IPS-11a (cell line): ENCODE data around the gene XPR1.
"Not testable (repeated sequence)": the region's sequence is repeated elsewhere in the genome, so short reads cannot be mapped to it uniquely, and the experiment has no call there.

Experiments used
- H3K4me3 ChIP-seq: one replicate; pipeline ENCODE4 v1.5.1; 2013; ENCODE audit warnings: low read depth, low read length, control low read depth

The XPR1 gene

DNA sequence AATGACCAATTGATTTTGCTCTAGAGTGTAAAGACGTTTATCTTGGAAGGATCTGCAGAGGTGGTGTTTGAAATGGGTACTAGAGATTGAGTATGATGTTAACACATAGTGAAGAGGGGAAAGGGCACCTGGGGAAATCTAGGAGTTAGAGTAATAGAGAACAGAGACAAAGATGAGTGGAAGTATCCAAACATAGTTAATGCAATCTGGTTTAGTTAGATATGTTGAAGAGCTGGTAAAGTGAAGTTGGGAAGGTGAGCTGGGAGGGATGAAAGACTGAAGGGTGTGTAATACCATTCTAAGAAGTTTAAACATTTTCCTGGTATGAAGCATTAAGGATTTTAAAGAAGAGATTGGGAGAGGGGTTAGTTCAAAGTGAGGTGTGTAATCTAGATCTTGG, 11.0 kb downstream of the XPR1 start:
- no peak overlapping the region for H3K4me3 ChIP-seq

DNA sequence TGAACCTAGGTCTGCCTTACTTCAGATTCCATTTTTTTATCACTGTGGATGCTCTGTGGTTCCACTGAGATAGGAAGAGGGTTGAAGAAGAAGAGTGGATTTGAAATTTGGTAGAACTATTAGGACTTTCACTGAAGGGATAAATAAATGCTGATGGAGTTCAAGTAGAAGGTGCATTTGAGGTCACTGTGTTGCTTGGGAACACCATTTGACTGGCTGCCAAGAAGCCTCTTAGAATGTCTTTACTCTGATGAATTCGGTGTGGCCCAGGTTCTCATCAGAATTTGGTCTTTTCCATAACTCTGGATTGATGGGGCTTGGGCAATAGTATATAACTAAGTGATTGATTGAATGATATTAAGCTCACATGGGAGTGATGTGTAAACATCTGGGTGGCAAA, 11.9 kb downstream of the XPR1 start:
- H3K4me3 ChIP-seq = no peak overlapping the region

DNA sequence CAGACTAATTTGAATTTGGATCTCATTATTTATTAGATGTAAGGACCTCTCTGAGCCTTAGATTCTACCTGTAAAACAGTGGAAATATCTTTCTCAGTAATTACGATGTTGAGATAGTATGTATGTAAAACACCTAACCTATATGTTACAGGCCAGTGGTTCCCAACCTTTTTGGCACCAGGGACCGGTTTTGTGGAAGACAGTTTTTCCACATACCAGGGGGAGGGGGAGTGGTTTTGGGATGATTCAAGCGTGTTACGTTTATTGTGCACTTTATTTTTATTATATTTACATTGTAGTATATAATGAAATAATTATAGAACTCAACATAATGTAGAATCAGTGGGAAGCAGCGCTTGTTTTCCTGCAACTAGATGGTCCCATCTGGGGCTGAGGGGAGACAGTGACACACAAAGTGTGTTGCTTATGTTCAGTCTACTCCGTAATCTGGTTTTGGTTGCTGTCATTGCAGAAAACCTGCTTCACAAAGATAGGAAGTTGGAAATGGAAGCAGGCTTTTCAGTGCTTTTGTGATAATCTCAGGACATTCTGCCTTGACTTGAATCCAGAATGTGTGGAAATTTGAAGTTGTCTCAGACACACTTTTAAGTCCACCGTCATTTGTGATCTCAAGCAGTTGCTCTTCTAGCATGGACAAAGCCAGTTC, 12.8 kb downstream of the XPR1 start:
- H3K4me3 ChIP-seq = no peak overlapping the region

DNA sequence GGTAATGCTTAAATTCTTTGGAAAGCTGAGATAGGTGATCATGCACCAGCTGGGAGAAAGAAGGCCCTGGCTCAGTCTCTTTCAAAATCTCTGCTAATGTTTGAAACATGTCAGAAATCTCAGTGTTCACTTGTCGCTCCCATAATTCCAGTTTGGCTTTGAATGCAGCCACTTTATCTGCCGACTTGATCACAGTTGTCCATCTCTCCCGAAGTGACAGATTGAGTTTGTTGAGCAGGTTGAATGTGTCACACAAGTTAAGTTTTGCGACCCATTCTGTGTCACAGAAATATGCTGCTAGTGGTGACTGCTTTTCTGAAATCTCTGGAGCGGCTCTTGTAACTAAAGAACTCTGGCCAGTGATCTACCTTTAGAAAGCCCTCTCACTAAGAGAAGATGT, 13.4 kb downstream of the XPR1 start:
- H3K4me3 ChIP-seq = not testable (repeated sequence)

DNA sequence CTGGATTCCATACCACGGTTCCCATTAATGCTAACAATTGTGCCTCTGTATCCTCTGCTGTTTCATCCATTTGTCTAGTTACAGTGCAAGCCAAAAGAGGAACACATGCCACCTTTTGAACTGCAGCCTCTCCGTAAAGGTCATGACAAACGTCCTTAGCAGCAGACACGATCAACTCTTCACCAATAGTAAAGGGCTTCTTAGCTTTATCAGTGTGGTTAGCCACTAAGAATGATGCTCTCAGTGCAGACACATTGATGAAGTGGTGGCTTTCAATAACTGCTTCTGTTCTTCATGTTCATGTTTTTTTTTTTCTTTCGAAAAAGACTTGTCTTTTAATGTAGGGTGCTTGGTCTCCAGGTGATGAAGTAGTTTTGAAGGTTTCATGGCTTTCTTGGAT, 14.3 kb downstream of the XPR1 start:
- H3K4me3 ChIP-seq = no peak overlapping the region

DNA sequence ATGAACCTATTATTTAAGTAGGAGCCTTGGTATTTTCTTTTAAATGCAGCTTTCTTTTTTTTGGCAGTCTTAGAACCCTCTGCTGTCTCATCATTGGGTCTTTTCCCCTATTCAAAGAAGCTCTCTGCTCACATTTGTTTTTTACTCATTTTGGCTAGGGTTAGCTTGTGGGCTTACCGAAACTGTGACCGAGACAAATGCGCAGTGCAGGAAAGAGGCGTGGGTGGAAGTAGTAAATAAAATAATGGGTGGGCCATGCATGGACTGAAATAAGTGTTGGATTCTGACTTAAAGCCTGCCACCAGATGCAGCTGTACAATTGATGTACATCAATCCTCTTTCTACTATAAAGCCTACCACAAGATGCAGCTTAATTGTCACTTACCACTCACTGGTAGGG, 14.7 kb downstream of the XPR1 start:
- no peak overlapping the region for H3K4me3 ChIP-seq

DNA sequence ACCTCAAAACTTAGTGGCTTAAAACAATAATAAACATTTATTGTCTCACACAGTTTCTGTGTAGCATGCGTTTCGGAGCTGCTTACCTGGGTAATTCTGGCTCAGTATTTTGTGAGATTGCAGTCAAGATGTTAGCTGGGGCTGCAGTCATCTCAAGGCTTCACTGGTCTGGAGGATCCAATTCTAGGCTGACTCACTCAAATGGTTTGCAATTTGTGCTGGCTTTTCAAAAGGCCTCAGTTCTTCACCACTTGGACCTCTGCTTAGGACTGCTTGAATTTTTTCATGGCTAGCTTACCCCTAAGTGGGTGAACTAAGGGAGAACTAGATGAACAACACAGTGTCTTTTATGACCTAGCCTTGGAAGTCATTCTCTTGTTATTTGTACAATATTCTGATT, 21.0 kb downstream of the XPR1 start:
- H3K4me3 ChIP-seq = no peak overlapping the region

DNA sequence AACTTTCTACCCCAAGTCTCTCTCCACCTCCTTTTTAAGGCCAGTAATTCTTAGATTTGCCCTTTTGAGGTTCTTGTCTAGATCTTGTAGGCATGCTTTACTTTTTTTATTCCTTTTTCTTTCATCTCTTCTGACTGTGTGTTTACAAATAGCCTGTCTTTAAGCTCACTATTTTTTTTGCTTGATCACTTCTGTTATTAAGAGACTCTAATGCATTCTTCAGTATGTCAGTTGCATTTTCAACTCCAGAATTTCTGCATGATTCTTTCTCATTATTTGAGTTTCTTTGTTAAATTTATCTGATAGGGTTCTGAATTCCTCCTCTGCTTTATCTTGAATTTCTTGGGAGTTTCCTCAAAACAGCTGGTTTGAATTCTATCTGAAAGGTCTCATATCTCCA, 30.9 kb downstream of the XPR1 start:
- no peak overlapping the region for H3K4me3 ChIP-seq

DNA sequence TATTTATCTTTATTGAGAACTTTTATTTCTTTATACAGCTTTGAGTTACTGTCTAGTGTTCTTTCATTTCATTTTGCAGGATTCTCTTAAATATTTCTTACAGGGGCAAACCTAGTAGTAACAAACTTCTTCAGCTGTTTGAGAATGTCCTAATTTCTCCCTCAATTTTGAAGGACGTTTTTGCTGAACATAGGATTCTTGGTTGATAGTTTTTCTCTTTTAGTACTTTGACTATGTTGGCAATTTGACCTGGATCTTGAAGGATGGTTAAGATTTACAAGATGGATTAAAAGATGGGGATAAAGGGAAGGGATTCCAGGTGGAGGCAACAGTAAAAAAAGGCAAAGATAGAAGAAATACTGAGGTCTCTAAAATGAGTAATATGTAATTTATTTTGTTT, 38.9 kb downstream of the XPR1 start:
- H3K4me3 ChIP-seq = no peak overlapping the region

DNA sequence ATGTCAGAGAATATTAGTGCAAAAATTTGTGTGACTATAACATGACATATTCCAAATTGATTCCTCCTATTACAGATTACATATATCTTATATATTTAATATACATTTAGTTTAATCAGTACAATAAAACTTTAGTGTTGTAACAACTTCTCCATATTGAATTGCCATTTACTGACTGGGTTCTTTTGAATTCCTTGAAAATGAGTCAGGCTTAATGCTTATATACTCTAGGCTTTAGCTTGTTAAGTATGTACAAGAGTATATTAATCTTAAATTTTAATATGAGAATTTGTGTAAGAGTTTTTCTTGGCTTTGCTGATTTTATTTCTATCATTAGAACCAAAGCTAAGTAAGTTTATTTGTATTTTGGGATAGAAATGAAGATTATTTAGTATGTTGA, 40.3 kb downstream of the XPR1 start:
- H3K4me3 ChIP-seq = no peak overlapping the region

DNA sequence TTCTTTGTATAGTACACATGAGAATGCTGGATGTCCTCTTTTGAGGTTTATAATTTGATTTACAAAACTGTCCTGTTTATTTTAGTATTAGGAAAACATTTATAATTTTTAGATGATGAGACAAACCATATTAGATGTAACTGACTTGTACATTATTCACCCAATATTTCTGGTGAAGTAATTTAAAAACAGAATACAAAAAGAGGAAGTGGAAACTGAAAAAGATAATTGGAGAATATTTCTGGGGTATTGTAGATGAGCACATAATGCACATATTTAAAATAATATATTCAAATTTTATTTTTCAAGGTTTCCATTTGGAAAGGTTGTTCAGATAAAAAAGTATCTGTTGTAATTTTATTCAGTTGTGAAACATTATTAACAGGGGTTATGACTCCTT, 40.7 kb downstream of the XPR1 start:
- H3K4me3 ChIP-seq = no peak overlapping the region

DNA sequence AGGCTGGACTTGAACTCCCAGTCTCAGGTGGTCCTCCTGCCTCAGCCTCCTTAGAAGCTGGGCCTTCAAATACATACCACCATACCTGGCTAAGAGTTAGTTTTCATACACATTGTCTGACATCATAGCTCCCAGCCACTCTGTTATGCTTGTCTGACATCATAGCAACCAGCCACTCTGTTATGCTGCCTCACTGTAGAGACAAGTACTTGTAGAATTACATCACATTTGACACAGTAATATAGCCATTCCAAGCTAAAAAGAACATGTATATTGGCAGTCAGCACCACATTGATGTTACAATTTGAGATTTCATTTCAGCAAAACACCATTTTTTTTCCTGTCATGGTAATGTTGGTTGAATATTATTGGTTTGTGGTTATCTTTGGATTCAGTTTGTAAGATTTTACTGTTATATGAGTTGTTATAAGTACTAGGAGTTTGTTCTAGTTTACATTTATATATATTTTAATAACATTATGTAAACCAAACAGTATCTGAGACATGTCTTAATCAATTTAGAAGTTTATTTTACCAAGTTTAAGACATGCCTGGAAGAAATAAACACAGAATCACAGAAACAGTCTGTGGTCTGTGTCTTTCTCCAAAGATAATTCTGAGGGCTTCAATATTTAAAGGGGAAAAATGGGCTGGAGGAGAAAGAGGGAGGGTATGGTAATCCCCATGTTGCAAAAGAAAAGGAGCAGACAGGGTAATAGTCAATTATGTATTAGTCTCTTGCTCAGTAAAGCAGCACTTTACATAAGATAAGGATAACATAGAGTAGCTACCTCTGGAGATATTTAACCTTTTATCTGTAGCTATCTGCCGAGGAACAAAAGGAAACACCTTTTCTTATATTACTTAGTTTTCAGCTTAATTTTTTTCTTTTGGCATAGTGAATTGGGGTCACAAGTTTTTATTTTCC, 43.0 kb downstream of the XPR1 start:
- H3K4me3 ChIP-seq = no peak overlapping the region

DNA sequence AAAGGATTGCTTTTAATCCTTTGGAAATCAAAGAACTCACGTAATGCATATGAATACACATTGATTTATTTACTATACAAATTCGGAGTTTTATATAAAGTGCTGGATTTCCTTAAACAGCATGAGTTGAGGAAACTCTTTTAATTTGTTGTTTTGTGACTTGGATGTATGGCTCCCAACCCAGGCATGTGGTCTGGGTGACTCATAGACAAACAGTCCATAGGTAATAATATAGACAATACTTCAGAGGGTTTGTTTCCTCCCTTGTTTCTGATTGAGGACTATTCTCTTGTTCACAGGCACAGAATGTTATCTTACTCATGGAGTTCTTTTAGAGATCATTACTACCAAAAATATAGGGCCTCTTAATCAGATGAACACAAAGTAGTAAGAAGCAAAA, 43.8 kb downstream of the XPR1 start:
- no peak overlapping the region for H3K4me3 ChIP-seq

DNA sequence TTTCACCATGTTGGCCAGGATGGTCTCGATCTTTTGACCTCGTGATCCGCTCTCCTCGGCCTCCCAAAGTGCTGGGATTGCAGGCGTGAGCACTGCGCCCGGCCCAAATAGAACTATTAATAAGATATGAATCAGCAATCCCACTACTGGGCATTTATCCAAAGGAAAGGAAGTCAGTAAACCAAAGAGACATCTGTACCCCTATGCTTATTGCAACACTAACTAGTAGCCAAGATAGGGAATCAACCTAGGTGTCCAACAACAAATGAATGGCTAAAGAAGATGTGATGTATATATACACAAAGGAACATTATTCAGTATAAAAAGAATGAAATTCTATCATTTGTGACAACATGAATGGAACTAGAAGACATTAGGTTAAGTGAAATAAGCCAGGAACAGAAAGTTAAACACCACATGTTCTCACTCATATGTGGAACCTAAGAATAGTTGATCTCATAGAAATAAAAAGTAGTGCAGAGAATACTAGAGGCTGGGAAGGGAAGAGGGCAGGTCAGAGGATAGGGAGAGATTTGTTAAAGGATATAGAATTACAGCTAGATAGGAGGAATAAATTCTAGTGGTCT, 48.8 kb downstream of the XPR1 start:
- no peak overlapping the region for H3K4me3 ChIP-seq

DNA sequence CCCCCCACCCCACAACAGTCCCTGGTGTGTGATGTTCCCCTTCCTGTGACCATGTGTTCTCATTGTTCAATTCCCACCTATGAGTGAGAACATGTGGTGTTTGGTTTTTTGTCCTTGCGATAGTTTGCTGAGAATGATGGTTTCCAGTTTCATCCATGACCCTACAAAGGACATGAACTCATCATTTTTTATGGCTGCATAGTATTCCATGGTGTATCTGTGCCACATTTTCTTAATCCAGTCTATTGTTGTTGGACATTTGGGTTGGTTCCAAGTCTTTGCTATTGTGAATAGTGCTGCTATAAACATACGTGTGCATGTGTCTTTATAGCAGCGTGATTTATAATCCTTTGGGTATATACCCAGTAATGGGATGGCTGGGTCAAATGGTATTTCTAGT, 51.3 kb downstream of the XPR1 start:
- H3K4me3 ChIP-seq = not testable (repeated sequence)

DNA sequence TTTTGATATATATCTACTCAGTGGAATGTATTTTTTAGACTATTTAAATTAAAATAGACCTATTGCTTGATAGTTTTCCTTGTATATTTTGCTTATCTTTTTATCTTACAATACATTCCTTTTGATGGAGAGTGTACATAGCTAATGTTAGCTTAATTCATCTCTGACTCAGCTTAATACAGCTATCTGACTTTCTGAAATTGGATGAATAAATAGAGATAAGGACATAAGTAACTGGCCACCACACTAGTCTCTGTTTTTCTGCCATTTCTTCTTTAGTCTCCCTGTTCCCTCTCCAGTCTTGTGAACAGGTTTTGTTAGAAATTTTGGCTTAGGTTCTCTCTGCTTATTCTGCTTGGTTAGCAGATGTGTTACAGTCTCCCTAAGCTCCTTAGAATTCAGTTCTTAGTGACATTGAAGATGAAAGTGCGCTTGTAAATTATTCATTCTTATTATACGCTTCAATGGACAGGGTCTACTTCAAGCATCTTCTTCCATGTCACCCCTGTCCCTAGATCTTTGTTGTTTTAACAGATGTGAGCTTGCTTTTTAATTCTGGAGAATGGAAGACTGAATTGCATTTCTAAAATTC, 59.6 kb downstream of the XPR1 start:
- H3K4me3 ChIP-seq = no peak overlapping the region

DNA sequence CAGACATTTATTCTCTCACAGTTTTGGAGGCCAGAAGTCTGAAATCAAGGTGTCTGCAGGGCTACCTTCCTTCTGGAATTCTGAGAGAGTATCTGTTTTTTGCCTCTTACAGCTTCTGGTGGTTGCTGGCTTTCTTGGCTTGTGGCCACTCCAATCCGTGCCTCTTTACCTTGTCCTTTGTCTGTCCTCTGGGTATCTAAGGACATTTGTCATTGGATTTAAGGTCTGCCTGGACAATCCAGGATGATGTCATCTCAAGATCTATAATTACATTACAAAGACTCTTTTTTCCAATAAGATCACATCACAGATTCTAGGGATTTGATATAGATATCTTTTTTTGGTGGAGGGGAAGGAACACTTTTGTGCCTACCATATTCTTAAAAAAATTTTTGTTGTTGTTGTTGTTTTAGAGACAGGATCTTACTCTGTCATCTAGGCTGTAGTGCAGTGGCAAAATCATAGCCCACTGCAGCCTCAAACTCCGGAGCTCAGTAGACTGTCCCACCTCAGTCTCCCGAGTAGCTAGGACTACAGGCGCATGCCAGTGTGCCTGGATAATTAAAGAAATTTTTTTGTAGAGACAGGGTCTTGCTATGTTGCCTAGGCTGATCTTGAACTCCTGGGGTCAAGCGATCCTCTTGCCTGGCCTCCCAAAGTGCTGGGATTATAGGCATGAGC, 61.9 kb downstream of the XPR1 start:
- no peak overlapping the region for H3K4me3 ChIP-seq

DNA sequence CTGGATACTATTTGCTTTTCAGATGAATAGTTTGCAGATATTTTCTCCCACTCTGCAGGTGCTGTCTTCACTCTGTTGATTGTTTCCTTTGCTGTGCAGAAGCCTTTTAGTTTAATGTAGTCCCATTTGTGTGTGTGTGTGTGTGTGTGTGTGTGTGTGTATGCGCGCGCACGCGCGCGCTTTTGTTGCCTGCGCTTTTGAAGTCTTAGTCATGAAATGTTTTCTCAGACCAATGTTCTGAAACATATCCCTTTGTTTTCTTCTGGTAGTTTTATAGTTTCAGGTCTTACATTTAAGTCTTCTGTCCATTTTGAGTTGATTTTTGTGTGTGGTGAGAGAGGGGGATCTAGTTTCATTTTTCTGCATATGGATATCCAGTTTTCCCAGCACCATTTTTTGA, 63.5 kb downstream of the XPR1 start:
- H3K4me3 ChIP-seq = no peak overlapping the region

DNA sequence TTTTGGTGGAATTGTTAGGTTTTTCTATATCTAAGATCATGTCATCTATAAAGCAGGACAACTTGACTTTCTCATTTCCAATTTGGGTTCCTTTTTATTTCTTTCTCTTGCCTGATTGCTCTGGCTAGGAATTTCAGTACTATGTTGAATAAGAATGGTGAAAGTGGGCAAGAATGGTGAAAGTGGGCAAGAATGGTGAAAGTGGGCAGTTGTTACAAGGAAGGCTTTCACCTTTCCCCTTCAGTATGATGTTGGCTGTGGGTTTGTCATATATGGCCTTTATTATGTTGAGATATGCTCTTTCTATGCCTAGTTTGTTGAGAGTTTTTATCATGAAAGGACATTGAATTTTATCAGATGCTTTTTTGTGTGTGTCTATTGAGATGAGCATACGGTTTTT, 64.5 kb downstream of the XPR1 start:
- H3K4me3 ChIP-seq = no peak overlapping the region

DNA sequence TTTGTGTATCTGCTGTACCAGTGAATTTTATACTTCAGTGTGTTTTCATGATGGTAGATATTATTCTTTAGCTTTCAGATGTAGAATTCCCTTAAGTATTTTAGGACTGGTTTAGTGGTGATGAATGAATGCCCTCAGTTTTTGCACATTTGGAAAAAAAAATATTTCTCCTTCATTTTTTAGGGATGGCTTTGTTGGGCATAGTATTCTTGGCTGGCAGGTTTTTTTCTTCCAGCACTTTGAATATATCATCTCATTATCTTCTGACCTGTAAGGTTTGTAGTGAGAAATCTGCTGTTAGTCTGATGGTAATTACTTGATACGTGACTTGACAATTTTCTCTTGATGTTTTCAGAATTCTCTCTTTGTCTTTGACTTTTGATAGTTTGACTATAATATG, 66.8 kb downstream of the XPR1 start:
- H3K4me3 ChIP-seq = no peak overlapping the region

DNA sequence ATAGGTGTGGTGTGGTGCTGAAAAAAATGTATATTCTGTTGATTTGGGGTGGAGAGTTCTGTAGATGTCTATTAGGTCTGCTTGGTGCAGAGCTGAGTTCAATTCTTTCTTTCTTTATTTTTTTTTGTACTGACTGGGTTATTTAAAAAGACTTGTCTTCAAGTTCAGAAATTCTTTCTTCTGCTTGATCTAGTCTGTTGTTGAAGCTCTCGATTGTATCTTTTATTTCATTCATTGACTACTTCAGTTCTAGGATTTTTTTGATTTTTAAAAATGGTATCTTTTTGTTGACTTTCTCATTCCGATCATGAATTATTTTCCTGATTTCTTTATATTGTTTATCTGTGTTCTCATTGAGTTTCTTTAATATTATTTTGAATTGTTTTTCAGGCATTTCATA, 70.6 kb downstream of the XPR1 start:
- not testable (repeated sequence) for H3K4me3 ChIP-seq
